ENCODE data around the gene MED7. TPM values are rescaled to one million over a fixed set of nuclear protein-coding genes. Genes with fewer than 3 reads are reported as not detected.

The MED7 gene
- polyA plus RNA-seq, 2 of the 4 experiments (the other 2 are of a cell fraction), result 22.6 to 23.0 TPM

GRCh38 chr5:157100140-157100679, 42.5 kb downstream of the MED7 start (continued):
- TF ChIP-seq CBX2 (IDR thresholded peaks at IDR 0.05; ENCODE audit: borderline replicate concordance, low read depth) (no peak), FOXS1 (CRISPR knock-in tag; IDR thresholded peaks at IDR 0.05) (no peak), KDM1A (IDR thresholded peaks at IDR 0.05; ENCODE audit: low read depth) (0 out of 2 replicates have a peak, but pooled peaks have one; percentile 27), HOXB13 (CRISPR knock-in tag; IDR thresholded peaks at IDR 0.05; ENCODE audit: low read depth) (no peak), ZC3H11A (IDR thresholded peaks at IDR 0.05) (no peak), EHMT2 (IDR thresholded peaks at IDR 0.05; ENCODE audit: low read depth) (no peak), CTCF (IDR thresholded peaks at IDR 0.05) (no peak), E2F6 (IDR thresholded peaks at IDR 0.05; ENCODE audit: borderline replicate concordance, low read depth) (no peak), TFCP2L1 (CRISPR knock-in tag; IDR thresholded peaks at IDR 0.05) (no peak), ZSCAN20 (CRISPR knock-in tag; IDR thresholded peaks at IDR 0.05) (no peak), REST (IDR thresholded peaks at IDR 0.05) (peak; percentile 48; the same call in 1 of the 2 replicates), ATOH8 (CRISPR knock-in tag; IDR thresholded peaks at IDR 0.05; ENCODE audit: low read depth) (no peak), ELK1 (IDR thresholded peaks at IDR 0.05; ENCODE audit: low read depth, low read length) (no peak), PHF8 (IDR thresholded peaks at IDR 0.05; ENCODE audit: borderline replicate concordance, low read depth) (no peak), USF2 (IDR thresholded peaks at IDR 0.05) (peak; percentile 56), MAZ (IDR thresholded peaks at IDR 0.05; ENCODE audit: borderline replicate concordance, low read depth, low read length) (no peak), RARB (CRISPR knock-in tag; IDR thresholded peaks at IDR 0.05) (no peak), HEYL (CRISPR knock-in tag; IDR thresholded peaks at IDR 0.05) (no peak), PBX3 (IDR thresholded peaks at IDR 0.05) (no peak), RCOR1 (IDR thresholded peaks at IDR 0.05; ENCODE audit: low read depth, low read length) (no peak), CBX8 (IDR thresholded peaks at IDR 0.05) (no peak), GATA3 (IDR thresholded peaks at IDR 0.05; ENCODE audit: borderline replicate concordance) (no peak), BCL3 (IDR thresholded peaks at IDR 0.05) (no peak), RNF2 (IDR thresholded peaks at IDR 0.05; ENCODE audit: borderline replicate concordance, low read depth) (no peak), FOSL2 (IDR thresholded peaks at IDR 0.05) (peak; percentile 78), FOSL2 (CRISPR knock-in tag; IDR thresholded peaks at IDR 0.05) (peak; percentile 81), SREBF2 (IDR thresholded peaks at IDR 0.05) (no peak), ZFP36 (IDR thresholded peaks at IDR 0.05; ENCODE audit: borderline replicate concordance, partially characterized antibody) (no peak), KDM5A (IDR thresholded peaks at IDR 0.05) (no peak)
